ENCODE measurements around the gene NMRAL1. TPM values are rescaled to one million over a fixed set of nuclear protein-coding genes. Genes with fewer than 3 reads are reported as not detected.

The NMRAL1 gene
- total and polyA plus RNA-seq, 10 of the 15 experiments (the other 5 are each of a cell fraction or from before 2014, with no cell fraction given), result 4.8 to 102 (median 62.5) TPM

GRCh38 chr16:4513086-4513860 is 38.8 kb upstream of the NMRAL1 start:
- BruUV-seq (replicated peaks), result no TSS peak
- H2AFZ ChIP-seq (ENCODE audit: control insufficient read depth, low read depth, low read length), result no peak overlapping the region
- H3K4me2 ChIP-seq (ENCODE audit: control insufficient read depth, insufficient read depth), result no peak overlapping the region
- ATAC-seq (no peak), DNase-seq (ENCODE audit: low read depth, low spot score) (no peak), FAIRE-seq (no peak)
- H3K9ac ChIP-seq (ENCODE audit: control insufficient read depth, insufficient read depth, low read length), result no peak overlapping the region
- H4K20me1 ChIP-seq (ENCODE audit: control insufficient read depth, insufficient read depth), result no peaks in the 10 kb centered on the region
- ChIA-PET SMC1A (ENCODE audit: uncharacterized antibody, unreplicated experiment) (interaction anchor here (2.1 kb wide), 1 partner anchor 72 kb away, joined by 6 read pairs; no protein-coding TSS in a partner anchor), POLR2A (no interaction called here), CTCF (interaction anchor here (6.7 kb wide), 1 partner anchor 34 kb away, joined by 65 read pairs; no protein-coding TSS in a partner anchor), RAD21 (ENCODE audit: unreplicated experiment) (no interaction called here)
- intact Hi-C loops (cut with micrococcal nuclease; ENCODE audit: unreplicated experiment) (loop anchor here (10.0 kb wide), 2 partner anchors 102 to 442 kb away; partner anchors contain the start of genes SEC14L5 and UBALD1), in situ Hi-C loops (cut with MboI) (loop anchor here (10.0 kb wide), 1 partner anchor 442 kb away; the partner anchor contains the start of gene SEC14L5)
- H3K36me3 ChIP-seq (ENCODE audit: control insufficient read depth in 2 of 2, insufficient read depth in 2 of 2, low read length in 1 of 2), result peaks cover 15 to 44% of the 10 kb centered on the region in 2 experiments; a peak in 3 of 4 replicates
- no peaks in the 10 kb centered on the region; the same call in 1 of the 2 replicates for H3K79me2 ChIP-seq (ENCODE audit: control insufficient read depth, insufficient read depth, low read length)
- no peaks in the 10 kb centered on the region for H3K27me3 ChIP-seq (replicated peaks in 1 of 2; ENCODE audit: control insufficient read depth in 2 of 2, insufficient read depth in 2 of 2, low read length in 1 of 2)
- H3K27ac ChIP-seq (ENCODE audit: control insufficient read depth, insufficient read depth), result no peak overlapping the region
- TF ChIP-seq BHLHE40 (IDR thresholded peaks at IDR 0.05; ENCODE audit: borderline replicate concordance in 1 of 2, low read depth in 2 of 2, low read length in 1 of 2) (no peak), CUX1 (IDR thresholded peaks at IDR 0.05; ENCODE audit: insufficient replicate concordance, low read depth, low read length) (no peak), NR2C1 (IDR thresholded peaks at IDR 0.05) (no peak), RUNX3 (IDR thresholded peaks at IDR 0.05; ENCODE audit: low read length) (no peak), NR2F1 (conservative IDR thresholded peaks at IDR 0.05) (no peak), POLR2A (IDR thresholded peaks at IDR 0.05; ENCODE audit: low read depth, low read length) (no peak; the same call in 1 of the 2 replicates), RELA (IDR thresholded peaks at IDR 0.05; ENCODE audit: borderline replicate concordance, partially characterized antibody) (no peak), IKZF1 (conservative IDR thresholded peaks at IDR 0.05) (no peak), ZBED1 (IDR thresholded peaks at IDR 0.05; ENCODE audit: borderline replicate concordance) (no peak), SMAD5 (IDR thresholded peaks at IDR 0.05; ENCODE audit: low read depth) (no peak), RB1 (IDR thresholded peaks at IDR 0.05; ENCODE audit: borderline replicate concordance) (no peak), CHD2 (IDR thresholded peaks at IDR 0.05; ENCODE audit: borderline replicate concordance, low read depth, low read length) (no peak), SIN3A (IDR thresholded peaks at IDR 0.05; ENCODE audit: low read depth, low read length) (no peak)
- H3K9me3 ChIP-seq (replicated peaks; ENCODE audit: control insufficient read depth, insufficient read depth, low read length), result no peaks in the 10 kb centered on the region
- no peak overlapping the region for H3K4me3 ChIP-seq
- 95% methylated on average over 17 of the region's 19 CpGs for WGBS (ENCODE audit: insufficient coverage, insufficient replicate concordance, low lambda C conversion rate, missing lambda C conversion rate)
- peaks cover 23% of the 10 kb centered on the region for H3K4me1 ChIP-seq (ENCODE audit: control insufficient read depth, insufficient read depth, low read length)

All from GM12878 (cell line).